Astrocyte (in vitro differentiated cells and primary cell): Measurements from ENCODE around the gene RAI2. TPM values are rescaled to one million over a fixed set of nuclear protein-coding genes. Genes with fewer than 3 reads are reported as not detected.
A peak's percentile ranks its signal among the peaks of the same experiment; 100 is the strongest.

Experiments
- DNase-seq: peaks from one replicate; pipeline ENCODE4 v3.0.0-alpha.2; 2010; ENCODE audit warnings: low read depth
- FAIRE-seq: peaks from 2 replicates; lab custom pipeline; 2011; peaks lifted over from hg19 to GRCh38; lab: Jason Lieb, UNC
- H2AFZ ChIP-seq: 2 replicates; pipeline ENCODE4 v1.6.0; 2012; ENCODE audit warnings: low read depth, low read length, inconsistent platforms
- H3K27ac ChIP-seq: 2 replicates; pipeline ENCODE4 v1.5.1; 2011; ENCODE audit warnings: low read depth, low read length, inconsistent platforms
- H3K27me3 ChIP-seq: 2 replicates; pipeline ENCODE4 v1.6.0; 2011; ENCODE audit warnings: low read length, inconsistent platforms; ENCODE audit not compliant: insufficient read depth
- H3K36me3 ChIP-seq: 2 replicates; pipeline ENCODE4 v1.5.1; 2011; ENCODE audit warnings: low read length, inconsistent platforms; ENCODE audit not compliant: insufficient read depth
- H3K4me1 ChIP-seq: 2 replicates; pipeline ENCODE4 v1.5.1; 2011; ENCODE audit warnings: low read length, inconsistent platforms; ENCODE audit not compliant: insufficient read depth
- H3K4me2 ChIP-seq: 2 replicates; pipeline ENCODE4 v1.6.0; 2012; ENCODE audit warnings: low read length, inconsistent platforms
- H3K4me3 ChIP-seq: 2 replicates; pipeline ENCODE4 v1.5.1; 2011; ENCODE audit warnings: low read depth, mild to moderate bottlenecking, low read length, inconsistent platforms; ENCODE audit not compliant: insufficient read depth
- H3K79me2 ChIP-seq: 2 replicates; pipeline ENCODE4 v1.6.0; 2012; ENCODE audit warnings: mild to moderate bottlenecking, low read length, inconsistent platforms; ENCODE audit not compliant: insufficient read depth
- H3K9ac ChIP-seq: 2 replicates; pipeline ENCODE4 v1.6.0; 2012; ENCODE audit warnings: mild to moderate bottlenecking, low read length, inconsistent platforms
- H3K9me3 ChIP-seq: 2 replicates; pipeline ENCODE4 v1.5.1; 2012; ENCODE audit warnings: low read depth, mild to moderate bottlenecking, low read length, inconsistent platforms; ENCODE audit not compliant: insufficient read depth
- H4K20me1 ChIP-seq: 2 replicates; pipeline ENCODE4 v1.6.0; 2012; ENCODE audit warnings: low read length, inconsistent platforms; ENCODE audit not compliant: insufficient read depth
- H3K27ac Mint-ChIP-seq: one replicate; pipeline ENCODE4 v1.8.0; 2021; ENCODE audit warnings: mild to moderate bottlenecking, mixed read lengths; ENCODE audit not compliant: unreplicated experiment
- H3K27me3 Mint-ChIP-seq: one replicate; pipeline ENCODE4 v1.8.0; 2021; ENCODE audit warnings: low read depth, mixed read lengths; ENCODE audit not compliant: unreplicated experiment
- H3K36me3 Mint-ChIP-seq: one replicate; pipeline ENCODE4 v1.8.0; 2021; ENCODE audit warnings: low read depth, mixed read lengths; ENCODE audit not compliant: unreplicated experiment
- H3K4me1 Mint-ChIP-seq: one replicate; pipeline ENCODE4 v1.8.0; 2021; ENCODE audit warnings: low read depth, mixed read lengths; ENCODE audit not compliant: unreplicated experiment
- H3K4me3 Mint-ChIP-seq: one replicate; pipeline ENCODE4 v1.8.0; 2021; ENCODE audit warnings: mild to moderate bottlenecking, moderate library complexity, mixed read lengths; ENCODE audit not compliant: unreplicated experiment
- H3K9me3 Mint-ChIP-seq: one replicate; pipeline ENCODE4 v1.8.0; 2021; ENCODE audit warnings: mild to moderate bottlenecking, mixed read lengths; ENCODE audit not compliant: unreplicated experiment
- CTCF ChIP-seq: IDR thresholded peaks from 2 replicates; pipeline ENCODE4 v1.5.1; 2011; ENCODE audit warnings: low read depth, mild to moderate bottlenecking, inconsistent platforms, low read length, moderate library complexity; ENCODE audit not compliant: insufficient read depth
- EZH2 ChIP-seq: IDR thresholded peaks from 2 replicates; pipeline ENCODE4 v1.6.1; 2012; ENCODE audit warnings: mild to moderate bottlenecking, low read length, inconsistent platforms; ENCODE audit not compliant: insufficient read depth
- total RNA-seq: library from RNA; stranded (reverse); gene quantifications from 2 replicates; pipeline ENCODE4 v1.2.1, GENCODE V29; 2021

Gene RAI2
- total RNA-seq, 1 donor from 2014 or later = 0.66 TPM

GRCh38 chrX:17814557-17814956, 46.5 kb downstream of the RAI2 start:
- DNase-seq = peak; percentile 1
- H3K36me3 ChIP-seq = no peaks in the 10 kb centered on the region
- H3K79me2 ChIP-seq = no peaks in the 10 kb centered on the region
- H4K20me1 ChIP-seq = no peaks in the 10 kb centered on the region
- FAIRE-seq = no peak
- peaks cover 2% of the 10 kb centered on the region for H3K27me3 Mint-ChIP-seq
- TF ChIP-seq EZH2 (no peak), CTCF (no peak)
- H3K9ac ChIP-seq = no peak overlapping the region
- H3K9me3 ChIP-seq = no peaks in the 10 kb centered on the region
- no peaks in the 10 kb centered on the region for H3K27me3 ChIP-seq
- no peaks in the 10 kb centered on the region for H3K4me1 ChIP-seq
- H3K27ac ChIP-seq = no peak overlapping the region
- no peak overlapping the region for H3K4me3 Mint-ChIP-seq
- H3K36me3 Mint-ChIP-seq = no peaks in the 10 kb centered on the region
- no peak overlapping the region for H3K4me3 ChIP-seq
- H3K4me2 ChIP-seq = no peak overlapping the region
- H3K27ac Mint-ChIP-seq = no peak overlapping the region
- peaks cover 2% of the 10 kb centered on the region for H3K4me1 Mint-ChIP-seq
- H3K9me3 Mint-ChIP-seq = no peaks in the 10 kb centered on the region
- H2AFZ ChIP-seq = no peak overlapping the region

- H3K79me2 ChIP-seq = no peaks in the 10 kb centered on the region
- no peaks in the 10 kb centered on the region for H3K9me3 ChIP-seq
- DNase-seq (no peak), FAIRE-seq (peak; percentile 23)
- Mint-ChIP-seq H3K9me3 (no peaks in the 10 kb centered on the region), H3K27me3 (peaks cover 2% of the 10 kb centered on the region), H3K4me3 (no peak overlapping the region), H3K27ac (no peak overlapping the region), H3K4me1 (peaks cover 2% of the 10 kb centered on the region), H3K36me3 (no peaks in the 10 kb centered on the region)
- H3K4me3 ChIP-seq = no peak overlapping the region
- H4K20me1 ChIP-seq = no peaks in the 10 kb centered on the region
- H3K27ac ChIP-seq = no peak overlapping the region
- H3K4me1 ChIP-seq = no peaks in the 10 kb centered on the region
- H2AFZ ChIP-seq = no peak overlapping the region
- no peaks in the 10 kb centered on the region for H3K36me3 ChIP-seq
- H3K9ac ChIP-seq = no peak overlapping the region
- TF ChIP-seq EZH2 (no peak), CTCF (no peak)
- no peak overlapping the region for H3K4me2 ChIP-seq
- no peaks in the 10 kb centered on the region for H3K27me3 ChIP-seq
Measured at GRCh38 chrX:17814059-17814458, 47.0 kb downstream of the RAI2 start.

- Histone ChIP-seq H3K27me3 (no peaks in the 10 kb centered on the region), H3K4me3 (no peak overlapping the region)
- no peaks in the 10 kb centered on the region for H3K9me3 Mint-ChIP-seq
Measured at GRCh38 chrX:17813277-17813676, 47.8 kb downstream of the RAI2 start.

More at GRCh38 chrX:17813277-17813676, 47.8 kb downstream of the RAI2 start:
- no peaks in the 10 kb centered on the region for H3K36me3 Mint-ChIP-seq
- peaks cover 2% of the 10 kb centered on the region for H3K4me1 Mint-ChIP-seq
- peaks cover 2% of the 10 kb centered on the region for H3K27me3 Mint-ChIP-seq
- H3K4me3 Mint-ChIP-seq = no peak overlapping the region
- Histone ChIP-seq H4K20me1 (no peaks in the 10 kb centered on the region), H2AFZ (no peak overlapping the region), H3K79me2 (no peaks in the 10 kb centered on the region), H3K9me3 (no peaks in the 10 kb centered on the region), H3K27ac (no peak overlapping the region), H3K4me2 (no peak overlapping the region), H3K4me1 (no peaks in the 10 kb centered on the region), H3K9ac (no peak overlapping the region), H3K36me3 (no peaks in the 10 kb centered on the region)
- no peak for TF ChIP-seq CTCF
- DNase-seq = no peak
- H3K27ac Mint-ChIP-seq = no peak overlapping the region
- FAIRE-seq = peak; percentile 83
